Measurements from ENCODE around the gene ORMDL1.

DNA sequence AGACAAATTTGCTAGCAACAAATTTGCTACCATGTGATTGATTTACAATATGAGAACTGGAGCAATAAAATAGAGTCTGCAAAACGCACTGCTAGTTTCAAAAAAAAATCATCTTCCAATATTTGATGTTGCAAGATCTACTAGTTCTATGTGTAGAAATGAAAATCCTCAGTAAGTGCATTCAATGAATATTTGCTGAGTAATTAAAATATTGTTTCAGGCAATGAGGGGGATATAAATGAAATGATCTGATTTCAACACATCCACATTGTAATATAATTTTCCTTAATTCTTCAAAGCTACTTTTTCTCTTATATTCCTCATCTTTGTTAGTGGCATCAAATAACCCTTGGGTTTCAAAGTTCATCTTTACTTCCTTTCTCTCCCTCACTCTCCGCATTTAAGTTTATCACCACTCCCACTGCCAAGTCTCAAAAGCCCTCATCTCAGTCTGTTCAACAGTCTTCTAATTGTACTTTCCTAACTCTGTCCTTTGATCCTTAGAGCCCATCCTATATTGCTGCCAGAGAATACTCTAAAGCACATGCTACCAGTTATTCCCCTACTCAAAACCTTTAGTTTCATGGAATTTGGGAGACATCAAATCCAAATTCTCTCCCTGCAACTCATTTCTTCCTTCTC is 27.7 kb downstream of the ORMDL1 start:
- TF ChIP-seq POLR2AphosphoS5 (IDR thresholded peaks at IDR 0.05; ENCODE audit: low read depth) (no peak), EZH2 (IDR thresholded peaks at IDR 0.05; ENCODE audit: low read depth, unreplicated experiment) (no peak), EZH2phosphoT487 (IDR thresholded peaks at IDR 0.05; ENCODE audit: unreplicated experiment) (no peak), CREB1 (CRISPR knock-in tag; IDR thresholded peaks at IDR 0.05; ENCODE audit: low read depth) (no peak), ZNF331 (CRISPR knock-in tag; IDR thresholded peaks at IDR 0.05; ENCODE audit: low read depth) (no peak), JUNB (IDR thresholded peaks at IDR 0.05; ENCODE audit: unreplicated experiment) (no peak), STAT1 (IDR thresholded peaks at IDR 0.05; ENCODE audit: unreplicated experiment) (no peak)
- TF ChIP-seq, protein P1, sequence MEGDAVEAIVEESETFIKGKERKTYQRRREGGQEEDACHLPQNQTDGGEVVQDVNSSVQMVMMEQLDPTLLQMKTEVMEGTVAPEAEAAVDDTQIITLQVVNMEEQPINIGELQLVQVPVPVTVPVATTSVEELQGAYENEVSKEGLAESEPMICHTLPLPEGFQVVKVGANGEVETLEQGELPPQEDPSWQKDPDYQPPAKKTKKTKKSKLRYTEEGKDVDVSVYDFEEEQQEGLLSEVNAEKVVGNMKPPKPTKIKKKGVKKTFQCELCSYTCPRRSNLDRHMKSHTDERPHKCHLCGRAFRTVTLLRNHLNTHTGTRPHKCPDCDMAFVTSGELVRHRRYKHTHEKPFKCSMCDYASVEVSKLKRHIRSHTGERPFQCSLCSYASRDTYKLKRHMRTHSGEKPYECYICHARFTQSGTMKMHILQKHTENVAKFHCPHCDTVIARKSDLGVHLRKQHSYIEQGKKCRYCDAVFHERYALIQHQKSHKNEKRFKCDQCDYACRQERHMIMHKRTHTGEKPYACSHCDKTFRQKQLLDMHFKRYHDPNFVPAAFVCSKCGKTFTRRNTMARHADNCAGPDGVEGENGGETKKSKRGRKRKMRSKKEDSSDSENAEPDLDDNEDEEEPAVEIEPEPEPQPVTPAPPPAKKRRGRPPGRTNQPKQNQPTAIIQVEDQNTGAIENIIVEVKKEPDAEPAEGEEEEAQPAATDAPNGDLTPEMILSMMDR (conservative IDR thresholded peaks at IDR 0.05; ENCODE audit: low read depth in 2 of 2): no peak
- TF ChIP-seq, protein P2, sequence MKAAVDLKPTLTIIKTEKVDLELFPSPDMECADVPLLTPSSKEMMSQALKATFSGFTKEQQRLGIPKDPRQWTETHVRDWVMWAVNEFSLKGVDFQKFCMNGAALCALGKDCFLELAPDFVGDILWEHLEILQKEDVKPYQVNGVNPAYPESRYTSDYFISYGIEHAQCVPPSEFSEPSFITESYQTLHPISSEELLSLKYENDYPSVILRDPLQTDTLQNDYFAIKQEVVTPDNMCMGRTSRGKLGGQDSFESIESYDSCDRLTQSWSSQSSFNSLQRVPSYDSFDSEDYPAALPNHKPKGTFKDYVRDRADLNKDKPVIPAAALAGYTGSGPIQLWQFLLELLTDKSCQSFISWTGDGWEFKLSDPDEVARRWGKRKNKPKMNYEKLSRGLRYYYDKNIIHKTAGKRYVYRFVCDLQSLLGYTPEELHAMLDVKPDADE (IDR thresholded peaks at IDR 0.05): no peak
- TF ChIP-seq, protein P3, sequence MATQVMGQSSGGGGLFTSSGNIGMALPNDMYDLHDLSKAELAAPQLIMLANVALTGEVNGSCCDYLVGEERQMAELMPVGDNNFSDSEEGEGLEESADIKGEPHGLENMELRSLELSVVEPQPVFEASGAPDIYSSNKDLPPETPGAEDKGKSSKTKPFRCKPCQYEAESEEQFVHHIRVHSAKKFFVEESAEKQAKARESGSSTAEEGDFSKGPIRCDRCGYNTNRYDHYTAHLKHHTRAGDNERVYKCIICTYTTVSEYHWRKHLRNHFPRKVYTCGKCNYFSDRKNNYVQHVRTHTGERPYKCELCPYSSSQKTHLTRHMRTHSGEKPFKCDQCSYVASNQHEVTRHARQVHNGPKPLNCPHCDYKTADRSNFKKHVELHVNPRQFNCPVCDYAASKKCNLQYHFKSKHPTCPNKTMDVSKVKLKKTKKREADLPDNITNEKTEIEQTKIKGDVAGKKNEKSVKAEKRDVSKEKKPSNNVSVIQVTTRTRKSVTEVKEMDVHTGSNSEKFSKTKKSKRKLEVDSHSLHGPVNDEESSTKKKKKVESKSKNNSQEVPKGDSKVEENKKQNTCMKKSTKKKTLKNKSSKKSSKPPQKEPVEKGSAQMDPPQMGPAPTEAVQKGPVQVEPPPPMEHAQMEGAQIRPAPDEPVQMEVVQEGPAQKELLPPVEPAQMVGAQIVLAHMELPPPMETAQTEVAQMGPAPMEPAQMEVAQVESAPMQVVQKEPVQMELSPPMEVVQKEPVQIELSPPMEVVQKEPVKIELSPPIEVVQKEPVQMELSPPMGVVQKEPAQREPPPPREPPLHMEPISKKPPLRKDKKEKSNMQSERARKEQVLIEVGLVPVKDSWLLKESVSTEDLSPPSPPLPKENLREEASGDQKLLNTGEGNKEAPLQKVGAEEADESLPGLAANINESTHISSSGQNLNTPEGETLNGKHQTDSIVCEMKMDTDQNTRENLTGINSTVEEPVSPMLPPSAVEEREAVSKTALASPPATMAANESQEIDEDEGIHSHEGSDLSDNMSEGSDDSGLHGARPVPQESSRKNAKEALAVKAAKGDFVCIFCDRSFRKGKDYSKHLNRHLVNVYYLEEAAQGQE (IDR thresholded peaks at IDR 0.05; ENCODE audit: unreplicated experiment): no peak

Measured in GM23338 (cell line).